ENCODE results near the gene FAM3D. TPM values are rescaled to one million over a fixed set of nuclear protein-coding genes. Genes with fewer than 3 reads are reported as not detected.

Gene FAM3D
- total and polyA plus RNA-seq, 4 donors: 0.09 TPM; not detected in 3

- TF ChIP-seq, protein P1, sequence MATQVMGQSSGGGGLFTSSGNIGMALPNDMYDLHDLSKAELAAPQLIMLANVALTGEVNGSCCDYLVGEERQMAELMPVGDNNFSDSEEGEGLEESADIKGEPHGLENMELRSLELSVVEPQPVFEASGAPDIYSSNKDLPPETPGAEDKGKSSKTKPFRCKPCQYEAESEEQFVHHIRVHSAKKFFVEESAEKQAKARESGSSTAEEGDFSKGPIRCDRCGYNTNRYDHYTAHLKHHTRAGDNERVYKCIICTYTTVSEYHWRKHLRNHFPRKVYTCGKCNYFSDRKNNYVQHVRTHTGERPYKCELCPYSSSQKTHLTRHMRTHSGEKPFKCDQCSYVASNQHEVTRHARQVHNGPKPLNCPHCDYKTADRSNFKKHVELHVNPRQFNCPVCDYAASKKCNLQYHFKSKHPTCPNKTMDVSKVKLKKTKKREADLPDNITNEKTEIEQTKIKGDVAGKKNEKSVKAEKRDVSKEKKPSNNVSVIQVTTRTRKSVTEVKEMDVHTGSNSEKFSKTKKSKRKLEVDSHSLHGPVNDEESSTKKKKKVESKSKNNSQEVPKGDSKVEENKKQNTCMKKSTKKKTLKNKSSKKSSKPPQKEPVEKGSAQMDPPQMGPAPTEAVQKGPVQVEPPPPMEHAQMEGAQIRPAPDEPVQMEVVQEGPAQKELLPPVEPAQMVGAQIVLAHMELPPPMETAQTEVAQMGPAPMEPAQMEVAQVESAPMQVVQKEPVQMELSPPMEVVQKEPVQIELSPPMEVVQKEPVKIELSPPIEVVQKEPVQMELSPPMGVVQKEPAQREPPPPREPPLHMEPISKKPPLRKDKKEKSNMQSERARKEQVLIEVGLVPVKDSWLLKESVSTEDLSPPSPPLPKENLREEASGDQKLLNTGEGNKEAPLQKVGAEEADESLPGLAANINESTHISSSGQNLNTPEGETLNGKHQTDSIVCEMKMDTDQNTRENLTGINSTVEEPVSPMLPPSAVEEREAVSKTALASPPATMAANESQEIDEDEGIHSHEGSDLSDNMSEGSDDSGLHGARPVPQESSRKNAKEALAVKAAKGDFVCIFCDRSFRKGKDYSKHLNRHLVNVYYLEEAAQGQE (IDR thresholded peaks at IDR 0.05): no peak
- TF ChIP-seq RAD21 (IDR thresholded peaks at IDR 0.05): no peak
- no peak for TF ChIP-seq MAX (IDR thresholded peaks at IDR 0.05)
- TF ChIP-seq YY1 (IDR thresholded peaks at IDR 0.05): no peak
- no peak for TF ChIP-seq NR2F2 (IDR thresholded peaks at IDR 0.05)
- TF ChIP-seq FOXA2 (IDR thresholded peaks at IDR 0.05): no peak
- no peak for TF ChIP-seq GABPA (IDR thresholded peaks at IDR 0.05 in 1 of 2, conservative IDR thresholded peaks at IDR 0.05 in 1 of 2)
- no peak for TF ChIP-seq HNF4G (IDR thresholded peaks at IDR 0.05)
- TF ChIP-seq, protein P2, sequence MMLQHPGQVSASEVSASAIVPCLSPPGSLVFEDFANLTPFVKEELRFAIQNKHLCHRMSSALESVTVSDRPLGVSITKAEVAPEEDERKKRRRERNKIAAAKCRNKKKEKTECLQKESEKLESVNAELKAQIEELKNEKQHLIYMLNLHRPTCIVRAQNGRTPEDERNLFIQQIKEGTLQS (IDR thresholded peaks at IDR 0.05): no peak
These were observed 56.6 kb downstream of the FAM3D start (continued) for GRCh38 chr3:58609990-58610389.

DNA sequence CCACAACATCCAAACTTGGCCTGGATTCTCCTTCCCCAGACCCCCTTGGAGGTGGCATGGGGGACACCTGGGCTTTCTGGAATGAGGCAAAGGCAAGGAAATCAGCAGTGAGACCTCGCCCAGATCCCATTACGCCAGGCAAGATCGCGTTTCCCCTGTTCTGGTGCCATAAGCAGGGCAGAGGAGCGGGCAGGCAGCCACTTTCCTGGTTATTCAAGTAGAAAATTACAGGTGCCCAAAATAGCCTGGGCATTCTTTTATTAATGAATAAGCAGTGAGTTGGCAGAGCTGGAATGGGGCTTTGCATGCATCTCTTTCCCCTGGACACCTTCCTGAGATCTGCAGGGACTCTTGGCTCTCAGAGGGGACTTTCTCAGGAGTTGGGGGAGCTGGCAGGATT is 57.9 kb downstream of the FAM3D start:
- no peak overlapping the region for H3K9ac ChIP-seq (ENCODE audit: low read depth in 1 of 2, low read length in 2 of 2)
- DNase-seq (ENCODE audit: low spot score): no peak
- TF ChIP-seq MAX (IDR thresholded peaks at IDR 0.05) (no peak), RAD21 (IDR thresholded peaks at IDR 0.05) (no peak), HNF4G (IDR thresholded peaks at IDR 0.05) (no peak), JUND (IDR thresholded peaks at IDR 0.05) (no peak), SP1 (IDR thresholded peaks at IDR 0.05) (no peak), CTCF (IDR thresholded peaks at IDR 0.05; ENCODE audit: low read depth, low read length, missing input control) (no peak), FOXA1 (IDR thresholded peaks at IDR 0.05) (no peak), ZBTB33 (IDR thresholded peaks at IDR 0.05) (no peak), TAF1 (conservative IDR thresholded peaks at IDR 0.05) (no peak), GABPA (IDR thresholded peaks at IDR 0.05 in 1 of 2, conservative IDR thresholded peaks at IDR 0.05 in 1 of 2) (no peak), RXRA (IDR thresholded peaks at IDR 0.05) (no peak), FOXA2 (IDR thresholded peaks at IDR 0.05) (no peak), EGR1 (IDR thresholded peaks at IDR 0.05; ENCODE audit: low read depth in 2 of 2) (no peak), YY1 (IDR thresholded peaks at IDR 0.05) (no peak), HNF4A (conservative IDR thresholded peaks at IDR 0.05) (no peak), NR2F2 (IDR thresholded peaks at IDR 0.05) (no peak)
- TF ChIP-seq, protein P2 (IDR thresholded peaks at IDR 0.05): no peak
- TF ChIP-seq, protein P1 (IDR thresholded peaks at IDR 0.05): no peak
- no peaks in the 10 kb centered on the region for H3K9me3 ChIP-seq (ENCODE audit: control insufficient read depth in 4 of 4, low read length in 3 of 4)
- 80% methylated on average over 5 of the region's 5 CpGs for WGBS
- no peak overlapping the region for H3K27ac ChIP-seq (ENCODE audit: low read depth in 1 of 2, low read length in 2 of 2)
- peaks cover 0 to 7% (median 0%) of the 10 kb centered on the region in 4 donors for H3K4me1 ChIP-seq (ENCODE audit: control insufficient read depth in 4 of 4, insufficient read depth in 4 of 4, low read length in 3 of 4)
- no peaks in the 10 kb centered on the region for H3K36me3 ChIP-seq (ENCODE audit: control insufficient read depth in 4 of 4, insufficient read depth in 3 of 4, low read depth in 1 of 4, low read length in 3 of 4)
- no peaks in the 10 kb centered on the region for H3K27me3 ChIP-seq (ENCODE audit: control insufficient read depth in 4 of 4, insufficient read depth in 4 of 4, low read length in 3 of 4)
- no peak overlapping the region for H3K4me3 ChIP-seq (ENCODE audit: low read depth in 1 of 3, low read length in 3 of 3)
